Measurements from ENCODE around the gene GAB2. TPM values are rescaled to one million over a fixed set of nuclear protein-coding genes. Genes with fewer than 3 reads are reported as not detected.

Gene GAB2
- total and polyA plus RNA-seq, 2 of the 13 experiments (the other 11 are each of a cell fraction or from before 2014, with no cell fraction given), result 4.1 to 8.6 TPM

DNA sequence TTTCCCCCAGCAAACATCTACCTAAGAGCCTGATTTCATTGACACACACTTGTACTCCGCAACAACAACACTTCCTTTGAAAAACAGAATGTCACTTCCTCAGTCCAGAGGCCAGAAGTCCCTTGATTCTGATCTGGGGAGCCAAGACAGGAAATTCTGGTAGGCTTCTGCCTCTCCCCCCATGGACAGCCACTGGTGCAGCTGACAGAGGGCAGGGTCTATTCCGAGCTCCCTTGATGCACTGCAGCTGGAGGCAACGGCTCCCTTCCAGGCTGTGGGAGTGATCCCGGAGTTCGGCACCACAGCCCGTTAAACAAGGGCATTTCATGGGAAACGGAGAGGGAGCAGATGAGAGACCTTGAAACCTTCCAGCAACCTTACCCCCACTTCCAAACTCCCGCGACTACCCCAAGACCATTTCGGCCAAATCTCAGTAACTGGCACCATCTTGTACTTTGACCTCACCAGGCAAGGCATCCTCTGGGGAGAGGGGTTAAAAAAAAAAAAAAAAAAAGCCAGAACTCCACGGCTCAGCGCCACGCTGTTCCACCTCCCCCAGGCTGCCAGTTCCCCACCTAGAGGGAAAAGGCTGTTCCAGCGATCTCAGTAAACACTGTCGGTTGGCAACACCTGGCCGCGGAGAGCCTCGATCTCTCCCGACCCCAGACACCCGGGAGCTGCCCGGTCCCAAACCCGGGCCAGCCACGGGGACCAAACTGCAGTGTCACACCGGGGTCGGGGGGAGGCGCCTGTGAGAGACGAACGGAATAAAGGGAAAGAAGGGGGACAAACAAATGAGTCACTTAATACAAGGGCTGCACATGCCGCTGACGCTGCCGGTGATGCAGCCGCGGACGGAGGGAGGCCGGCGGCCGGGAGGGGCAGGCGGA, 1.1 kb downstream of the GAB2 start (continued):
- TF ChIP-seq POLR2AphosphoS5 (IDR thresholded peaks at IDR 0.05; ENCODE audit: low read depth, low read length), result no peak; the same call in 1 of the 2 replicates
- TF ChIP-seq YEATS4 (CRISPR knock-in tag; IDR thresholded peaks at IDR 0.05; ENCODE audit: borderline replicate concordance), result peak; percentile 66
- TF ChIP-seq, protein P1, sequence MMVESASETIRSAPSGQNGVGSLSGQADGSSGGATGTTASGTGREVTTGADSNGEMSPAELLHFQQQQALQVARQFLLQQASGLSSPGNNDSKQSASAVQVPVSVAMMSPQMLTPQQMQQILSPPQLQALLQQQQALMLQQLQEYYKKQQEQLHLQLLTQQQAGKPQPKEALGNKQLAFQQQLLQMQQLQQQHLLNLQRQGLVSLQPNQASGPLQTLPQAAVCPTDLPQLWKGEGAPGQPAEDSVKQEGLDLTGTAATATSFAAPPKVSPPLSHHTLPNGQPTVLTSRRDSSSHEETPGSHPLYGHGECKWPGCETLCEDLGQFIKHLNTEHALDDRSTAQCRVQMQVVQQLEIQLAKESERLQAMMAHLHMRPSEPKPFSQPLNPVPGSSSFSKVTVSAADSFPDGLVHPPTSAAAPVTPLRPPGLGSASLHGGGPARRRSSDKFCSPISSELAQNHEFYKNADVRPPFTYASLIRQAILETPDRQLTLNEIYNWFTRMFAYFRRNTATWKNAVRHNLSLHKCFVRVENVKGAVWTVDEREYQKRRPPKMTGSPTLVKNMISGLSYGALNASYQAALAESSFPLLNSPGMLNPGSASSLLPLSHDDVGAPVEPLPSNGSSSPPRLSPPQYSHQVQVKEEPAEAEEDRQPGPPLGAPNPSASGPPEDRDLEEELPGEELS (CRISPR knock-in tag; IDR thresholded peaks at IDR 0.05), result peak; percentile 31
- no peak for TF ChIP-seq JARID2 (CRISPR knock-in tag; IDR thresholded peaks at IDR 0.05; ENCODE audit: insufficient replicate concordance)
- TF ChIP-seq KDM4B (CRISPR knock-in tag; IDR thresholded peaks at IDR 0.05), result peak; percentile 47
- TF ChIP-seq DMAP1 (CRISPR knock-in tag; IDR thresholded peaks at IDR 0.05), result no peak; the same call in 1 of the 2 replicates
- no peak for TF ChIP-seq ZNF660 (CRISPR knock-in tag; IDR thresholded peaks at IDR 0.05; ENCODE audit: borderline replicate concordance, low read depth)
- TF ChIP-seq PBX3 (CRISPR knock-in tag; IDR thresholded peaks at IDR 0.05; ENCODE audit: borderline replicate concordance), result no peak
- TF ChIP-seq RNF2 (conservative IDR thresholded peaks at IDR 0.05; ENCODE audit: low read depth), result no peak
- TF ChIP-seq, protein P2, sequence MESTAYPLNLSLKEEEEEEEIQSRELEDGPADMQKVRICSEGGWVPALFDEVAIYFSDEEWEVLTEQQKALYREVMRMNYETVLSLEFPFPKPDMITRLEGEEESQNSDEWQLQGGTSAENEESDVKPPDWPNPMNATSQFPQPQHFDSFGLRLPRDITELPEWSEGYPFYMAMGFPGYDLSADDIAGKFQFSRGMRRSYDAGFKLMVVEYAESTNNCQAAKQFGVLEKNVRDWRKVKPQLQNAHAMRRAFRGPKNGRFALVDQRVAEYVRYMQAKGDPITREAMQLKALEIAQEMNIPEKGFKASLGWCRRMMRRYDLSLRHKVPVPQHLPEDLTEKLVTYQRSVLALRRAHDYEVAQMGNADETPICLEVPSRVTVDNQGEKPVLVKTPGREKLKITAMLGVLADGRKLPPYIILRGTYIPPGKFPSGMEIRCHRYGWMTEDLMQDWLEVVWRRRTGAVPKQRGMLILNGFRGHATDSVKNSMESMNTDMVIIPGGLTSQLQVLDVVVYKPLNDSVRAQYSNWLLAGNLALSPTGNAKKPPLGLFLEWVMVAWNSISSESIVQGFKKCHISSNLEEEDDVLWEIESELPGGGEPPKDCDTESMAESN (CRISPR knock-in tag; conservative IDR thresholded peaks at IDR 0.05), result 0 out of 2 replicates have a peak, but pooled peaks have one; percentile 14
- TF ChIP-seq, protein P3, sequence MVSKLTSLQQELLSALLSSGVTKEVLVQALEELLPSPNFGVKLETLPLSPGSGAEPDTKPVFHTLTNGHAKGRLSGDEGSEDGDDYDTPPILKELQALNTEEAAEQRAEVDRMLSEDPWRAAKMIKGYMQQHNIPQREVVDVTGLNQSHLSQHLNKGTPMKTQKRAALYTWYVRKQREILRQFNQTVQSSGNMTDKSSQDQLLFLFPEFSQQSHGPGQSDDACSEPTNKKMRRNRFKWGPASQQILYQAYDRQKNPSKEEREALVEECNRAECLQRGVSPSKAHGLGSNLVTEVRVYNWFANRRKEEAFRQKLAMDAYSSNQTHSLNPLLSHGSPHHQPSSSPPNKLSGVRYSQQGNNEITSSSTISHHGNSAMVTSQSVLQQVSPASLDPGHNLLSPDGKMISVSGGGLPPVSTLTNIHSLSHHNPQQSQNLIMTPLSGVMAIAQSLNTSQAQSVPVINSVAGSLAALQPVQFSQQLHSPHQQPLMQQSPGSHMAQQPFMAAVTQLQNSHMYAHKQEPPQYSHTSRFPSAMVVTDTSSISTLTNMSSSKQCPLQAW (CRISPR knock-in tag; IDR thresholded peaks at IDR 0.05), result peak; percentile 52
- TF ChIP-seq MTA3 (CRISPR knock-in tag; IDR thresholded peaks at IDR 0.05), result no peak
- no peak for TF ChIP-seq ZXDC (CRISPR knock-in tag; IDR thresholded peaks at IDR 0.05)
- TF ChIP-seq, protein P4, sequence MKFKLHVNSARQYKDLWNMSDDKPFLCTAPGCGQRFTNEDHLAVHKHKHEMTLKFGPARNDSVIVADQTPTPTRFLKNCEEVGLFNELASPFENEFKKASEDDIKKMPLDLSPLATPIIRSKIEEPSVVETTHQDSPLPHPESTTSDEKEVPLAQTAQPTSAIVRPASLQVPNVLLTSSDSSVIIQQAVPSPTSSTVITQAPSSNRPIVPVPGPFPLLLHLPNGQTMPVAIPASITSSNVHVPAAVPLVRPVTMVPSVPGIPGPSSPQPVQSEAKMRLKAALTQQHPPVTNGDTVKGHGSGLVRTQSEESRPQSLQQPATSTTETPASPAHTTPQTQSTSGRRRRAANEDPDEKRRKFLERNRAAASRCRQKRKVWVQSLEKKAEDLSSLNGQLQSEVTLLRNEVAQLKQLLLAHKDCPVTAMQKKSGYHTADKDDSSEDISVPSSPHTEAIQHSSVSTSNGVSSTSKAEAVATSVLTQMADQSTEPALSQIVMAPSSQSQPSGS (CRISPR knock-in tag; IDR thresholded peaks at IDR 0.05), result no peak
- no peak for TF ChIP-seq FOXA3 (CRISPR knock-in tag; IDR thresholded peaks at IDR 0.05)
- no peak for TF ChIP-seq ZNF841 (CRISPR knock-in tag; IDR thresholded peaks at IDR 0.05; ENCODE audit: borderline replicate concordance)
